ENCODE data around the gene MYO1E. TPM values are rescaled to one million over a fixed set of nuclear protein-coding genes. Genes with fewer than 3 reads are reported as not detected.

Gene MYO1E
- total and polyA plus RNA-seq, 2 of the 4 experiments (the other 2 are of a cell fraction), result 13.4 to 37.3 TPM

DNA sequence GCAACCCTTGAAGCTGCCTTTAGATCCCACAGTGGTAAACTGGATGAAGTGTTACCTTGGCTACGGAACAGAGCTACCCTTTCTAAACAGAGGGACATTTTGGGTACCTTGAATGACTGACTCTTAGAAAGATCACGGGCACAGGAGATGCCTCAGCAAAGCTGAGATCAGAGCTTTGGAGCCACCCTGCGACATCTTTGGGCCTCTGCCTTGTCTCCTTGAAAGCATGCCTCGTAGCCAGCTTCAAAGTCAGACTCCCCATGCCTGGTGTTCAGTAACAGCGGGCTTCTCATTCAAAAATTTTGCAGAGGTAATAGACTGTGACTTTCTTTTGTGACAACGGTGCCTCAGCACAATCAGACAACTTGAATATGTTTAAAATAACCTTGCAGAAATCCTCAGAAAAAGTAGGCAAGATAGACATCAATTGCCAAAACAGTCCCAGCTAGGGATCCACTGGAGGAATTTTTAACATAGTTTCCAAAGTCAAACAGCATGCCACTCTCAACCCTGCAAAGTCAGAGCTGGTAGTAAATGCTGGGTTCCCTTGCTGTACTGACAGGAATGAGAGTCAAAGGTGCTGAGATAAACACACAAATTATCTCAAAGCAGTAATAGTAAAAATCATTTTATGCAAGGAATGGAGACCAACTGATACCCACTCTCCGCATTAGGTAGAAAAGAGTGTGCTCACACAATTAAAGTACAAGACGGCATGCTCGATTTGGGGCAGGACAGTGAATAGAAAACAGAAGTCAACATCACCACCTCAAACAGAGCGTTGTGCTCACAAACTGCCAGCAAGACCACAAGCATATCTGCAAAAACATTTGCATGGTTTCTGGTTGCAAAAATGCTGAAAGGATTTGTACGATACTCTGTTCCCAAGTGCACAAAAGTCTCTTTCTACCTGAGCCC is 82.1 kb downstream of the MYO1E start:
- H2AFZ ChIP-seq (replicated peaks; ENCODE audit: low read length, poor library complexity), result no peak overlapping the region
- 94% methylated on average over 2 of the region's 11 CpGs; no CpG with 5 or more reads in 1 of the 2 experiments for WGBS, 2 experiments (ENCODE audit: extremely low coverage in 2 of 2, insufficient read length in 1 of 2)
- no peak overlapping the region for H3K27ac ChIP-seq (ENCODE audit: insufficient read depth, low read length)
- H3K4me3 ChIP-seq (ENCODE audit: insufficient read depth, low read depth, low read length), result no peak overlapping the region
- ChIA-PET POLR2A (ENCODE audit: unreplicated experiment) (no interaction called here), CTCF (no interaction called here)
- peaks cover 13% of the 10 kb centered on the region for H3K4me1 ChIP-seq (ENCODE audit: control insufficient read depth, insufficient read depth, low read length)
- ATAC-seq (ENCODE audit: low read depth), result no peak
- H2BK5ac ChIP-seq (ENCODE audit: low read depth, low read length, poor library complexity, severe bottlenecking), result no peak overlapping the region
- no peaks in the 10 kb centered on the region for H3K9me3 ChIP-seq (ENCODE audit: control insufficient read depth, insufficient read depth, low read length)
- H2BK20ac ChIP-seq (ENCODE audit: low read depth, low read length), result no peak overlapping the region
- H2BK15ac ChIP-seq (ENCODE audit: low read depth, low read length), result no peak overlapping the region
- intact Hi-C loops (cut with micrococcal nuclease), result no loop called here
- H2BK120ac ChIP-seq (ENCODE audit: low read depth, low read length), result no peak overlapping the region
- H4K91ac ChIP-seq (ENCODE audit: insufficient read depth, low read depth, low read length), result no peak overlapping the region
- peaks cover 19% of the 10 kb centered on the region for H3K9me1 ChIP-seq (ENCODE audit: insufficient read depth, low read length)
- H4K20me1 ChIP-seq (ENCODE audit: insufficient read depth, low read length), result peaks cover 8% of the 10 kb centered on the region
- in situ Hi-C loops (cut with MboI; ENCODE audit: low sequenced_read_pairs), result no loop called here
- no peaks in the 10 kb centered on the region for H3K27me3 ChIP-seq (ENCODE audit: control insufficient read depth, insufficient read depth, low read length)
- no TSS peak for BruUV-seq (replicated peaks)
- 0 out of 2 replicates have a peak overlapping the region, but pooled peaks have one; percentile 2 for H3K23ac ChIP-seq (ENCODE audit: low read depth, low read length)
- no peak overlapping the region for H3K56ac ChIP-seq (ENCODE audit: extremely low read depth, insufficient read depth, low read length)
- TF ChIP-seq RCOR1 (IDR thresholded peaks at IDR 0.05; ENCODE audit: insufficient replicate concordance, low read length), result no peak
- no peak for TF ChIP-seq NFE2L2 (IDR thresholded peaks at IDR 0.05; ENCODE audit: low read depth, low read length)
- no peak for TF ChIP-seq CHD1 (IDR thresholded peaks at IDR 0.05; ENCODE audit: low read depth, low read length)
- no peak for TF ChIP-seq MXI1 (IDR thresholded peaks at IDR 0.05; ENCODE audit: borderline replicate concordance, low read depth, low read length)
- TF ChIP-seq, protein P1, sequence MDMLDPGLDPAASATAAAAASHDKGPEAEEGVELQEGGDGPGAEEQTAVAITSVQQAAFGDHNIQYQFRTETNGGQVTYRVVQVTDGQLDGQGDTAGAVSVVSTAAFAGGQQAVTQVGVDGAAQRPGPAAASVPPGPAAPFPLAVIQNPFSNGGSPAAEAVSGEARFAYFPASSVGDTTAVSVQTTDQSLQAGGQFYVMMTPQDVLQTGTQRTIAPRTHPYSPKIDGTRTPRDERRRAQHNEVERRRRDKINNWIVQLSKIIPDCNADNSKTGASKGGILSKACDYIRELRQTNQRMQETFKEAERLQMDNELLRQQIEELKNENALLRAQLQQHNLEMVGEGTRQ (IDR thresholded peaks at IDR 0.05; ENCODE audit: low read depth, low read length), result no peak
- TF ChIP-seq, protein P2, sequence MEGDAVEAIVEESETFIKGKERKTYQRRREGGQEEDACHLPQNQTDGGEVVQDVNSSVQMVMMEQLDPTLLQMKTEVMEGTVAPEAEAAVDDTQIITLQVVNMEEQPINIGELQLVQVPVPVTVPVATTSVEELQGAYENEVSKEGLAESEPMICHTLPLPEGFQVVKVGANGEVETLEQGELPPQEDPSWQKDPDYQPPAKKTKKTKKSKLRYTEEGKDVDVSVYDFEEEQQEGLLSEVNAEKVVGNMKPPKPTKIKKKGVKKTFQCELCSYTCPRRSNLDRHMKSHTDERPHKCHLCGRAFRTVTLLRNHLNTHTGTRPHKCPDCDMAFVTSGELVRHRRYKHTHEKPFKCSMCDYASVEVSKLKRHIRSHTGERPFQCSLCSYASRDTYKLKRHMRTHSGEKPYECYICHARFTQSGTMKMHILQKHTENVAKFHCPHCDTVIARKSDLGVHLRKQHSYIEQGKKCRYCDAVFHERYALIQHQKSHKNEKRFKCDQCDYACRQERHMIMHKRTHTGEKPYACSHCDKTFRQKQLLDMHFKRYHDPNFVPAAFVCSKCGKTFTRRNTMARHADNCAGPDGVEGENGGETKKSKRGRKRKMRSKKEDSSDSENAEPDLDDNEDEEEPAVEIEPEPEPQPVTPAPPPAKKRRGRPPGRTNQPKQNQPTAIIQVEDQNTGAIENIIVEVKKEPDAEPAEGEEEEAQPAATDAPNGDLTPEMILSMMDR (conservative IDR thresholded peaks at IDR 0.05; ENCODE audit: low read depth, low read length), result no peak
- TF ChIP-seq MAZ (IDR thresholded peaks at IDR 0.05; ENCODE audit: borderline replicate concordance, low read depth, low read length), result no peak
- TF ChIP-seq, protein P3, sequence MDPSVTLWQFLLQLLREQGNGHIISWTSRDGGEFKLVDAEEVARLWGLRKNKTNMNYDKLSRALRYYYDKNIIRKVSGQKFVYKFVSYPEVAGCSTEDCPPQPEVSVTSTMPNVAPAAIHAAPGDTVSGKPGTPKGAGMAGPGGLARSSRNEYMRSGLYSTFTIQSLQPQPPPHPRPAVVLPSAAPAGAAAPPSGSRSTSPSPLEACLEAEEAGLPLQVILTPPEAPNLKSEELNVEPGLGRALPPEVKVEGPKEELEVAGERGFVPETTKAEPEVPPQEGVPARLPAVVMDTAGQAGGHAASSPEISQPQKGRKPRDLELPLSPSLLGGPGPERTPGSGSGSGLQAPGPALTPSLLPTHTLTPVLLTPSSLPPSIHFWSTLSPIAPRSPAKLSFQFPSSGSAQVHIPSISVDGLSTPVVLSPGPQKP (IDR thresholded peaks at IDR 0.05; ENCODE audit: borderline replicate concordance, low read depth, low read length), result no peak
- TF ChIP-seq POLR2A (IDR thresholded peaks at IDR 0.05; ENCODE audit: low read depth, low read length), result no peak
- TF ChIP-seq CEBPB (IDR thresholded peaks at IDR 0.05; ENCODE audit: low read depth, low read length), result no peak
- no peak for TF ChIP-seq RFX5 (IDR thresholded peaks at IDR 0.05; ENCODE audit: low read depth, low read length)
- H2AK5ac ChIP-seq (ENCODE audit: low read depth, low read length), result no peak overlapping the region
- H3K79me1 ChIP-seq (ENCODE audit: low read depth in 1 of 2, low read length in 2 of 2), result peaks cover 35 to 68% of the 10 kb centered on the region in 2 experiments
- no peak overlapping the region for H3K9ac ChIP-seq (ENCODE audit: low read depth, low read length)
- no peak for DNase-seq
- 0 out of 2 replicates have a peak overlapping the region, but pooled peaks have one; percentile 14 for H3K14ac ChIP-seq (replicated peaks; ENCODE audit: low read depth, low read length)
- H3K18ac ChIP-seq (ENCODE audit: low read depth, low read length), result no peak overlapping the region
- H3K4ac ChIP-seq (ENCODE audit: low read depth, low read length), result 0 out of 2 replicates have a peak overlapping the region, but pooled peaks have one; percentile 2
- H2AK9ac ChIP-seq (replicated peaks; ENCODE audit: low read depth, low read length, poor library complexity), result no peak overlapping the region
- H3K36me3 ChIP-seq (ENCODE audit: control insufficient read depth, insufficient read depth, low read length), result no peaks in the 10 kb centered on the region
- H4K5ac ChIP-seq (ENCODE audit: low read depth, low read length), result no peak overlapping the region
- H3K4me2 ChIP-seq (ENCODE audit: low read depth, low read length), result no peak overlapping the region
- H4K8ac ChIP-seq (ENCODE audit: low read depth in 2 of 2, low read length in 2 of 2), result no peak overlapping the region
- dilution Hi-C loops (cut with HindIII; ENCODE audit: low sequenced_read_pairs, unreplicated experiment), result no loop called here

Measured in IMR-90 (cell line).